ENCODE data around the gene NLE1.
"Not testable (repeated sequence)": the region's sequence is repeated elsewhere in the genome, so short reads cannot be mapped to it uniquely, and the experiment has no call there.

The NLE1 gene

DNA sequence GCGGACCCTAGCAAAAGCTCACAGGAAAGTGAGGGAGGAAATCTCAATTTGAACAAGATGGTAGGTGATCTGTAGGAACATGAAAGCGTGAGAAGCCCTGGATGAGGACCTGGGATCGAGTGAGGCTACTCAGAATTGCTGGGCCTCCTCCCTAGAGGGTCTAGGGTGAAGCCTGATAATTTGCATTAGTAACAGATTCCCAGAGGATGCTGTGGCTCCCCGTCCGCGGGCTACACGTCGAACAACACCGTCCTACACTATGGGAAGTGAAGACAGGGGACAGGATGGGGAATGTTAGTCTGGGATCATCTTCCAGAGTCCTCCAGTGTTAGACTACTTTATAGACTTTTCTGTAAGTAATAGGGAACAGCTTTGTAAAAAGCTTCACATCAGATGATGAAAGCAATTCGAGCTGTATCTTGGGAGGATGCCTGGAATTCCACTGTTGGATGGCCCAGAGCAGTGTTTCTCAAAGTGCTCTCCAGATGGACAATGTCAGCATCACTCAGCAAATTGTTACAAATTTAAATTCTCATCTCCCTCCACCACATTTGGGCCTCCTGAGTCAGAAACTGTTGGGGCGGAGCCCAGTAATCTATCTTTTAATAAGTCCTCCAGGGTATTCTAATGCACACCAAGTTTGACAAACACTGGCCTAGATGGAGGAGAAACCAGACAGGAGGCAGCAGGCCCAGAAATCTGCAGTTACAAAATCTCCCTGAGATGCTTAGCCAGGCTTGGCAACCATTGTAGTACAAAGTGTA lies 14.2 kb downstream of the NLE1 start:
- no peak for DNase-seq (ENCODE audit: low spot score)

GRCh38 chr17:35121315-35121714 lies 20.8 kb downstream of the NLE1 start, which contains the start of gene FNDC8:
TSS of gene FNDC8 (plus strand) at chr17:35121615. CDS start at chr17:35121694, 79 bp downstream.
- DNase-seq (ENCODE audit: low spot score) = no peak

DNA sequence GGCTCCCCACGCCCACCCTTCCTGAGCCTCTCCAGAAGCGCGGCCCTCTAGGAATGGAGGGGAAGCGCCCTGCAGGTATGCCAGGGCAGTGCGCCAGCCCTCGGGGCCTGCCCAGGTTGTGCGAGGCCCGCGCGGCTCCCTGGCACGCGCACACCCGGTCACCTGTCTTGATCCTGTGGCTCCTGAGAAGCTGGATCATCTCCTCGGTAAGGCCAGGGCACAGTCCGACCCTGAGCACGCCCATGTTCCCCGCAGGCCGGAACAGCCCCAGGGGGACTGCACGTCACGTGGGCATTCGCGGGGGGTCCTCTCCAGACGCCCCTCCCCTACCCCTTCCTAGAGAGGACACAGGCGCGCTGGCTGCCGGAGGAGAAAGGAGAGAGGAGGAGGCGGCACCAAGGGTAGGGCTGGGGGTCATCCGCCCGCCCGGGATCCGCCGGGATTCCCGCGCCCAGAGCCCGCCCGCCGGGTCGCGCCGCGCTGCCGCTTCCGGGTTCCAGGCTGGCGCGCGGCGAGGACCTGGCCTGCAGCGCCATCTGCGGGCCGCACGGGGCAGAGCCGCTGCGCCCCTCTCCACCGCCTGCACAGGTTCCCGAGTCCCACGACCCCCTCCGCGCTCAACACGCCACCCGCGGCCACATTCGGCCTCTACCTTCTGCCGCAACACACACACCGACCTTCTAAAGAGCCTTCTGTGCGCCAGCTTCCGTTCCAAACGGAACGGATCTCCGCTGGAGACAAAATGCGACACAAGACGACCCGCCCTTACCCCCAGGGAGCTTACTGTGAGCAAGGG lies 22.5 kb downstream of the NLE1 start, which contains the start of gene RAD51D:
TSS of gene RAD51D (minus strand) at position 491 of the 796 bp plus-strand sequence. CDS start at position 244, 247 bp downstream.
- DNase-seq (ENCODE audit: low spot score) = peak; percentile 80

DNA sequence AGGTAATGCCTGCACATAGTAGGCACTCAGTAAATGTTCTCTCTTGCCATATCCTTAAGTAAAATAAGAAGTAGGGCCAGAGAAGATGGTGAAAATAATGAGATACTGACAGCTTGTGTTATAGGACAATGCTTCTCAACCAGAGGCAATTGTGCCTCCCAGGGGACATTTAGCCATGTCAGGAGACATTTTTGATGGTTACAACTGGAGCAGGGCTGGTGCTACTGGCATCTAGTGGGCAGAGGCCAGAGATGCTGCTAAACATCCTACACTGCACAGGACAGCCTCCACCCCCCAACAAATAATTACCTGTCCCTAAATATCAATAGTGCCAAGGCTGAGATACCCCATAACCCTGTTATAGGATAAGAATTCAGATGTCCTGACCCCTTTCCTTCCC lies 24.1 kb downstream of the NLE1 start:
- DNase-seq (ENCODE audit: low spot score) = peak; percentile 55

GRCh38 chr17:35116845-35117244 lies 25.3 kb downstream of the NLE1 start:
- no peak for DNase-seq (ENCODE audit: low spot score)

- not testable (repeated sequence) for DNase-seq (ENCODE audit: low spot score)
Observed at GRCh38 chr17:35110791-35111190, 31.3 kb downstream of the NLE1 start.

DNA sequence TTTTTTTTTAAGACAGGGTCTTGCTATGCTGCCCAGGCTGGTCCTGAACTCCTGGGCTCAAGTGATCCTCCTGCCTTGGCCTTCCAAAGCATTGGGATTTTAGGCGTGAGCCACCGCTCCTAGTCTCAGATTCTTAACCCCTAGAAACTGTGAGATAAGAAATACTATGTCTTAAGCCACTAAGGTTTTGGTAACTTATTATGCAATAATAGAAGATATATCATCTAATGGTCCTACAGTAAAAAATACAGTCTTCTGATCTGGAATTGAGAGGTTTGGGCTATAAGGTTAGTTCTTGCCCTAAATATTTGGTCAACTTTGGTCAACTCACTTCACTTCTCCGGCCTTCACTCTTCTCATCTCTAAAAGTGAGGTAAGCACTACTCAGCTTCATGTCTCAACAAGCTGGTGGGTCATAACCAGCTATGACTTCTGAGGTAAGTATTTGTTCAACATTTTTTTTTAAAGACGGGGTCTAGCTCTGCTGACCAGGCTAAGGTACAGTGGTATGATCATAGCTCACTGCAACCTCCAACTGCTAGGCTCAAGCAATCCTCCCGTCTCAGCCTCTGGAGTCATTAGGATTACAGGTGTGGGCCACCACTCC lies 37.2 kb downstream of the NLE1 start:
- DNase-seq (ENCODE audit: low spot score) = no peak

- DNase-seq (ENCODE audit: low spot score) = peak; percentile 78
Observed at GRCh38 chr17:35103271-35103670, 38.8 kb downstream of the NLE1 start.

GRCh38 chr17:35101725-35102124 lies 40.4 kb downstream of the NLE1 start:
- no peak for DNase-seq (ENCODE audit: low spot score)

- no peak for DNase-seq (ENCODE audit: low spot score)
Observed at GRCh38 chr17:35101036-35101435, 41.1 kb downstream of the NLE1 start.

- no peak for DNase-seq (ENCODE audit: low spot score)
Observed at GRCh38 chr17:35099908-35100307, 42.2 kb downstream of the NLE1 start.

DNA sequence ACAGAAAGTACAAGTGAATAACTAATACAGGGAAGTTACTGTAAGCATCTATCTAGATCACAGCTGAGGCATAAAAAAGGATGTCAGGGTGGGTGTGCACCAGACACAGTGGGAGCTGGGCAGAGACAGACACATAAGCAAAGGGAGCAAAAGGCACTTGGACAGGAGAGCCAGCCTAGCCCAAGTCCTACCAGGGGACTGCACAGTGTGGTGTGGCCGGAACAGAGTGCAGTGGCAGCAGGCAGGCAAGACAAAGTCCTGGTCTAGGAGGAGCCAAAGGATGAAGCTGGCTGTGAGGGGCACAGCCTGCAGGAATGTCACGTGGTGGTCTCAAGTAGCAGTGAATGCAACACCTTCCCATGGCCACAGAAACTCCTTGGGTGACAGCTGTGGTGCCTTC lies 44.3 kb downstream of the NLE1 start:
- no peak for DNase-seq (ENCODE audit: low spot score)

- no peak for DNase-seq (ENCODE audit: low spot score)
Observed at GRCh38 chr17:35095741-35096140, 46.4 kb downstream of the NLE1 start.

GRCh38 chr17:35094902-35095301 lies 47.2 kb downstream of the NLE1 start:
- peak; percentile 87 for DNase-seq (ENCODE audit: low spot score)

- DNase-seq (ENCODE audit: low spot score) = not testable (repeated sequence)
Observed at GRCh38 chr17:35090707-35091106, 51.4 kb downstream of the NLE1 start.

DNA sequence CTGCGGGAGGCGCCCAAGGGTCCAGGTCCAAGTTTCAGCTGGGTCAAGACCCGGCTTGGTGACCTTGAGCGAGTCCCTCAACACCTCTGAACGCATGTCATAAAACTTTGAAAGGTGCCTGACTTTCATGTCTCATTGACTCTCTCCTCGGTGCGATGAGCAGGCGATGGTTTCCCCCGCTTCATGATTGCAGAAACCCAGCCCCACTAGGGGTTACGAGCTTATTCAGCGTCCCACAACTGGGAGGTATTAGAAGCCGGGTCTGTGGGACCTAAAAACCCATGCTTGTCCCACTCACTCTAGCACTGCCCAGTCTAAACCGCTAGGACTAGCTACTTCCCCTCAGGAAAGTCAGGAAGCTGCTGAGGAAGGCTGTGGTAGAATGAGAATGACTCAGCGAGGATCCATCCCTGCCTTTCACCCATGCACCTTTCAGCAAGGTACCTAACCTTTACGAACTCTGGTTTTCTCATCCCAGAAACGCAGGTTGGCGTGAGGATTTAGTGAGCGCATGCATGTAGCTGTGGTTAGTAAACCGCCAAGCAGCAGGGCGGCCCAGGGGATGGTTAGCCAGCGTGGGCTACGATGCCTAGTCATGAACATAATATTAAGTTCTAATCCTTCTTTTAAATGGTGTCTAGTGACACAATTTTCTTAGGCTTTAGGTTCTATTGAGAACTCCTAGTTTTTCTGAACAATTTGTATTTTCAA lies 52.4 kb downstream of the NLE1 start:
- DNase-seq (ENCODE audit: low spot score) = peak; percentile 82

DNA sequence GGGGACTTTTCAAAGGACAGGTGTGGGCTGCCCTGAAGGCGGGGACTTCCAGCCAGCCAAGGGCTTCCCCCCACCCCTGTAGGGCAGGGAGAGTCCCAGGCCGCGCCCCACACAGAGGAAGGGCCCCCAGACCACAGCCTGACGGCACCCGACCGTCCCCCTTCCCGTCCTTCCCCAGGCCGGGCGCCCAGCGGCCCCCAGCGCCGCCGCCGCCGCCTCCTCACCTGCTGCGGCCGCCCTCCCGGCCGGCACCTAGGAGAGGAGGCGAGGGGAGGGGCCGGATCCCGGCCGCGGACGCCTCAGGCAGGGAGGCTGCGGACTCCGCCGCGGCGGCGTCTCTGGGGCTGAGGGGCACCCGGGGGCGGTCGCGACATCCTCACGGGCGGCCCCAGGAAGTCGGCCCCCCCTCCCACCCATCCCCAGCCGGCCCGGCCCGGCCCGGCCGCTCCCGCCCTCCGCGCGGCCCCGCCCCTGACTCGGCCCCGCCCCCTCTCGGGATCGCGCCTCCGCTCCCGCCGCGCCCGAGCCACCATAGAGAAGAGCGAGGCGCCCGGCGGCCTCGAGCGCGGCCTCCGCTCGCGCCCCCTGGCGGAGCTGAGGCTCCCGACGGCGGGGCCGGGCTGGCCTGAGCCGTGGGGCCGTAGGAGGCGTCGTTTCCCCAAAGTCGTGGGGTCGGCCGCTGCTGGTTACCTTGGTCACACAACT lies 53.1 kb downstream of the NLE1 start:
- DNase-seq (ENCODE audit: low spot score) = peak; percentile 88

GRCh38 chr17:35088356-35088880 lies 53.7 kb downstream of the NLE1 start:
- peak; percentile 57 for DNase-seq (ENCODE audit: low spot score)

GRCh38 chr17:35087731-35088355 lies 54.3 kb downstream of the NLE1 start:
- DNase-seq (ENCODE audit: low spot score) = peak; percentile 47

DNA sequence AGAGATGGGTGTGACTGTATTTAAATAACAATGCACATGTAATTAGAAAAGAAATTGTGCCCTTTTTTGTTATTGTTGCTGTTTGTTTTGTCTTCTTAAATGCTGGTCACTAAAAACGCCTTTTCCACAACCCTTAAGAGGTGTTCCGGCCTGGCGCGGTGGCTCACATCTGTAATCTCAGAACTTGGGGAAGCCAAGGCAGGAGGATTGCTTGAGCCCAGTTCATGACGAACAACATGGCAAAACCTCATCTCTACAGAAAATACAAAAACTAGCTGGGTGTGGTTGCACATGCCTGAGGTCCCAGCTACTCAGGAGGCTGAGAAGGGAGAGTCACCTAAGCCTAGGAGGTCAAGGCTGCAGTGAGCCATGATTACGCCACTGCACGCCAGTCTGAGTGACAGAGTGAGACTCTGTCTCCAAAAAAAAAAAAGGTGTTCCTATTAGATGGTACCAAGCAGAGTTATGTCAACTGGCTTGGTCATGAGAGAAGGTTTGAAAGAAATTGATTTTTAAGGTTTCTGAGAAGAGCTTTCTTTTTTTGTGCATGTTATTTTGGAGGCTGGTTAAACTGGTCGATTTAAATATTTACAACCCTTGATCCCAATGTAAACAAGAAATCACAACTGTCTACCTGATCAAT lies 55.1 kb downstream of the NLE1 start:
- peak; percentile 45 for DNase-seq (ENCODE audit: low spot score)

Data from kidney tubule cell (primary cell).